NCI-H446 treated with DMSO at 0.1 percent for 48 hours (cell line): ENCODE results near the gene FRAS1.

Source experiments
- DNase-seq: peaks from one replicate; lab custom pipeline; 2025; lab: John Stamatoyannopoulos, UW

FRAS1 gene

GRCh38 chr4:78510108-78510507 is 453.0 kb downstream of the FRAS1 start:
- no peak for DNase-seq

GRCh38 chr4:78510681-78511080 is 453.6 kb downstream of the FRAS1 start:
- DNase-seq: no peak

- no peak for DNase-seq
These were observed 455.3 kb downstream of the FRAS1 start for GRCh38 chr4:78512357-78512920.

- DNase-seq: no peak
These were observed 456.4 kb downstream of the FRAS1 start for GRCh38 chr4:78513411-78513975.

- DNase-seq: peak; percentile 3
These were observed 460.0 kb downstream of the FRAS1 start for GRCh38 chr4:78517050-78517652.

- no peak for DNase-seq
These were observed 461.4 kb downstream of the FRAS1 start for GRCh38 chr4:78518561-78518960.

GRCh38 chr4:78519962-78520361 is 462.8 kb downstream of the FRAS1 start:
- no peak for DNase-seq

GRCh38 chr4:78520808-78521226 is 463.7 kb downstream of the FRAS1 start:
- no peak for DNase-seq

- DNase-seq: no peak
These were observed 466.9 kb downstream of the FRAS1 start for GRCh38 chr4:78524009-78524408.

- no peak for DNase-seq
These were observed 468.4 kb downstream of the FRAS1 start for GRCh38 chr4:78525559-78525958.

- DNase-seq: no peak
These were observed 470.0 kb downstream of the FRAS1 start for GRCh38 chr4:78527103-78527502.

GRCh38 chr4:78527555-78527954 is 470.4 kb downstream of the FRAS1 start:
- no peak for DNase-seq

GRCh38 chr4:78528327-78528726 is 471.2 kb downstream of the FRAS1 start:
- no peak for DNase-seq

- no peak for DNase-seq
These were observed 472.6 kb downstream of the FRAS1 start for GRCh38 chr4:78529569-78530209.

GRCh38 chr4:78532046-78532445 is 474.9 kb downstream of the FRAS1 start:
- no peak for DNase-seq

GRCh38 chr4:78533854-78534253 is 476.7 kb downstream of the FRAS1 start:
- DNase-seq: no peak

GRCh38 chr4:78534286-78534955 is 477.3 kb downstream of the FRAS1 start:
- DNase-seq: no peak

- no peak for DNase-seq
These were observed 485.2 kb downstream of the FRAS1 start for GRCh38 chr4:78542373-78542772.

GRCh38 chr4:78543424-78544125 is 486.5 kb downstream of the FRAS1 start:
- no peak for DNase-seq

- no peak for DNase-seq
These were observed 487.6 kb downstream of the FRAS1 start for GRCh38 chr4:78544678-78545077.

GRCh38 chr4:78545275-78546246 is 488.4 kb downstream of the FRAS1 start:
- no peak for DNase-seq
